GM12878 (cell line): ENCODE measurements around the gene PTPRS. TPM values are rescaled to one million over a fixed set of nuclear protein-coding genes. Genes with fewer than 3 reads are reported as not detected.
A peak's percentile ranks its signal among the peaks of the same experiment; 100 is the strongest.

Experiments used
- ATF7 ChIP-seq: fragments of 450-650 bp; IDR thresholded peaks from 2 replicates; pipeline ENCODE4 v1.6.1; 2016; ENCODE audit warnings: low read depth, mild to moderate bottlenecking
- CEBPB ChIP-seq, 2 experiments: fragments of 150-350 bp in 1 of 2; IDR thresholded peaks; 2 replicates each; pipeline ENCODE4 v1.6.1; 2012 to 2014; ENCODE audit warnings: low read depth in 2 of 2, low read length in 2 of 2, borderline replicate concordance in 1 of 2, inconsistent platforms in 1 of 2
- CREM ChIP-seq: IDR thresholded peaks from 2 replicates; pipeline ENCODE4 v1.6.1; 2014; ENCODE audit warnings: antibody characterized with exemption, low read depth
- DPF2 ChIP-seq: fragments of 450-650 bp; IDR thresholded peaks from 2 replicates; pipeline ENCODE4 v1.6.1; 2017; ENCODE audit warnings: mild to moderate bottlenecking
- EED ChIP-seq: sonication (generic); IDR thresholded peaks from 2 replicates; pipeline ENCODE4 v1.6.1; 2016; ENCODE audit warnings: antibody characterized with exemption, low read depth
- EP300 ChIP-seq, 2 experiments: fragments of 150-350 bp in 1 of 2; IDR thresholded peaks; 2 replicates each; pipeline ENCODE4 v1.6.1; 2011 to 2012; ENCODE audit warnings: low read depth in 2 of 2, low read length in 2 of 2, borderline replicate concordance in 1 of 2, improper control_type of control experiment in 1 of 2, inconsistent platforms in 1 of 2; ENCODE audit not compliant: control insufficient read depth in 1 of 2
- ESRRA ChIP-seq: IDR thresholded peaks from 2 replicates; pipeline ENCODE4 v1.6.1; 2012; ENCODE audit warnings: mild to moderate bottlenecking, low read length, improper control_type of control experiment
- GATAD2B ChIP-seq: fragments of 450-650 bp; conservative IDR thresholded peaks from 2 replicates; pipeline ENCODE4 v1.6.1; 2017; ENCODE audit warnings: low read depth, mild to moderate bottlenecking, moderate library complexity
- IRF5 ChIP-seq: fragments of 450-650 bp; IDR thresholded peaks from 2 replicates; pipeline ENCODE4 v1.6.1; 2017; ENCODE audit warnings: borderline replicate concordance
- KAT2A ChIP-seq: conservative IDR thresholded peaks from 2 replicates; pipeline ENCODE4 v1.6.1; 2011; ENCODE audit warnings: low read depth, low read length; ENCODE audit not compliant: control insufficient read depth
- KDM1A ChIP-seq: fragments of 200-600 bp; sonication (generic); IDR thresholded peaks from 2 replicates; pipeline ENCODE4 v1.6.1; 2016; ENCODE audit warnings: borderline replicate concordance
- LARP7 ChIP-seq: fragments of 450-650 bp; IDR thresholded peaks from 2 replicates; pipeline ENCODE4 v1.6.1; 2017; ENCODE audit warnings: mild to moderate bottlenecking
- MAX ChIP-seq: IDR thresholded peaks from 2 replicates; pipeline ENCODE4 v1.6.1; 2012; ENCODE audit warnings: low read depth, low read length, improper control_type of control experiment
- MYC ChIP-seq: IDR thresholded peaks from 2 replicates; pipeline ENCODE4 v1.6.1; 2011; ENCODE audit warnings: mild to moderate bottlenecking, low read length, moderate library complexity, inconsistent platforms; ENCODE audit not compliant: insufficient read depth, insufficient replicate concordance, insufficient read length, severe bottlenecking
- NR2F1 ChIP-seq: fragments of 450-650 bp; conservative IDR thresholded peaks from 2 replicates; pipeline ENCODE4 v1.6.1; 2017; ENCODE audit warnings: mild to moderate bottlenecking
- POLR2A ChIP-seq: IDR thresholded peaks from 2 replicates; pipeline ENCODE4 v1.6.1; 2011; ENCODE audit warnings: low read depth, mild to moderate bottlenecking, low read length
- POLR2AphosphoS2 ChIP-seq: IDR thresholded peaks from 2 replicates; pipeline ENCODE4 v1.6.1; 2011; ENCODE audit warnings: low read depth, mild to moderate bottlenecking, low read length, improper control_type of control experiment, moderate library complexity
- RUNX3 ChIP-seq: IDR thresholded peaks from 2 replicates; pipeline ENCODE4 v1.6.1; 2012; ENCODE audit warnings: low read length, inconsistent platforms
- TBL1XR1 ChIP-seq: IDR thresholded peaks from 2 replicates; pipeline ENCODE4 v1.6.1; 2012; ENCODE audit warnings: low read depth, low read length, improper control_type of control experiment
- TCF3 ChIP-seq: IDR thresholded peaks from 2 replicates; pipeline ENCODE4 v1.6.1; 2012; ENCODE audit warnings: low read depth, mild to moderate bottlenecking, low read length, borderline replicate concordance; ENCODE audit not compliant: insufficient read depth
- ZBTB11 ChIP-seq: fragments of 450-650 bp; formaldehyde crosslinking; IDR thresholded peaks from 2 replicates; pipeline ENCODE4 v1.5.0; 2022; ENCODE audit warnings: mild to moderate bottlenecking, missing genetic modification characterization
- ZNF687 ChIP-seq: fragments of 450-650 bp; IDR thresholded peaks from 2 replicates; pipeline ENCODE4 v1.6.1; 2017; ENCODE audit warnings: mild to moderate bottlenecking, moderate library complexity
- ZZZ3 ChIP-seq: IDR thresholded peaks from 2 replicates; pipeline ENCODE4 v1.6.1; 2011; ENCODE audit warnings: low read depth; ENCODE audit not compliant: control insufficient read depth, insufficient read length
- polyA plus RNA-seq, 11 experiments: library from polyadenylated mRNA; depleted of rRNA in 4 of 11; unstranded in 6 of 11; stranded (reverse) in 5 of 11; fragments of >200 nt; fragmentation: Nextera tagmentation in 4 of 11; fragmentation: Illumina TruSeq in 1 of 11; extraction: Ambion mirVana in 4 of 11; extraction: Trizol in 1 of 11; gene quantifications; 1 replicate in 1 of 11; 2 replicates in 10 of 11; pipeline versions ENCODE4 v1.2.1 to v1.2.3, GENCODE V29; 2011 to 2016; ENCODE audit warnings: inconsistent platforms in 2 of 11, missing spikeins in 2 of 11, low read depth in 1 of 11
- total RNA-seq, 4 experiments: library from RNA; depleted of rRNA in 3 of 4; stranded (reverse); fragments of >200 nt in 3 of 4; fragmentation: Illumina TruSeq in 1 of 4; extraction: Trizol in 1 of 4; gene quantifications; 2 replicates each; pipeline versions ENCODE4 v1.2.1 to v1.2.3, GENCODE V29; 2013 to 2021

PTPRS gene
- total and polyA plus RNA-seq, 10 of the 15 experiments (the other 5 are each of a cell fraction or from before 2014, with no cell fraction given), result 0.09 to 32.1 (median 0.71) TPM

- TF ChIP-seq ZBTB11 (no peak), DPF2 (peak; percentile 97), ATF7 (peak; percentile 58), KDM1A (no peak), POLR2AphosphoS2 (no peak), TCF3 (peak; percentile 76; the same call in 1 of the 2 replicates), NR2F1 (peak; percentile 84), GATAD2B (peak; percentile 61), KAT2A (no peak), RUNX3 (peak; percentile 94), CEBPB (IDR thresholded peaks at IDR 0.05; ENCODE audit: borderline replicate concordance in 1 of 2, low read depth in 2 of 2, low read length in 2 of 2) (no peak; a peak in 1 of 4 replicates), CREM (0 out of 2 replicates have a peak, but pooled peaks have one; percentile 30), ZNF687 (no peak), IRF5 (peak; percentile 48; the same call in 1 of the 2 replicates), LARP7 (0 out of 2 replicates have a peak, but pooled peaks have one; percentile 50), EP300 (IDR thresholded peaks at IDR 0.05; ENCODE audit: borderline replicate concordance in 1 of 2, control insufficient read depth in 1 of 2, low read depth in 2 of 2, low read length in 2 of 2) (peak; percentile 66 to 72; a peak in 3 of 4 replicates), MAX (no peak), ZZZ3 (no peak), POLR2A (no peak), TBL1XR1 (no peak), MYC (no peak), ESRRA (no peak), EED (peak; percentile 37; the same call in 1 of the 2 replicates)
Measured at GRCh38 chr19:5330307-5330720, 10.3 kb downstream of the PTPRS start (continued).
